HG02981 (cell line): Measurements from ENCODE around the gene DZIP1.
"Not testable (repeated sequence)": the region's sequence is repeated elsewhere in the genome, so short reads cannot be mapped to it uniquely, and the experiment has no call there.

ENCODE experiments used
- ATAC-seq: cut with Tn5 transposase; IDR thresholded peaks from one replicate; pipeline ENCODE4 v1.9.1; 2021; ENCODE audit warnings: mild to moderate bottlenecking, moderate library complexity; ENCODE audit not compliant: unreplicated experiment

DZIP1 gene

DNA sequence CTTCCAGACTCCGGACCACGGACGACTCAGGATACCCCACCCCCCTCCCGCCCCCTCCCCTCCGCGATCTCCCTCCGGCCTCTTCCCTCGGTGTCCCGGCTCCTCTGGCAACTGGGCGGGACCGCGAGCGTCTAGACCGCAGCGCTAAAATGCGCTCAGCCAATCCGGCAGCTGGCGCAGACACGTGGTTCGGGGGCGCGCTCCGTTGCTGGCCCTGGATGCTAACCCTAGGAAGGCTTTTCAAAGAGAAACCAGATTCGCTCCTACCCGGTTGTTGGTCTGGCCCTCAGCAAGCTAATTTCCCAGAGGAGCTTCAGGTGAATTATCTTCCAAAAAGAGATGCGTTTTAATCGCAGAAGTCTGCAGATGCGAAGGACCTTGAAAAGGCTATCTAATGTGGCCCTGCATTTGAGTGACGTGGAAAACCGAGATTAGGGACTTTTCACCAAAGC, at the start of gene DZIP1:
Gene DZIP1, minus strand, starts transcription at position 106 of the 452 bp plus-strand sequence. CDS start 2,677 bp downstream, outside the sequence.
- ATAC-seq = no peak

- ATAC-seq = not testable (repeated sequence)
Measured at GRCh38 chr13:95690986-95691385, 46.5 kb upstream of the DZIP1 start.

DNA sequence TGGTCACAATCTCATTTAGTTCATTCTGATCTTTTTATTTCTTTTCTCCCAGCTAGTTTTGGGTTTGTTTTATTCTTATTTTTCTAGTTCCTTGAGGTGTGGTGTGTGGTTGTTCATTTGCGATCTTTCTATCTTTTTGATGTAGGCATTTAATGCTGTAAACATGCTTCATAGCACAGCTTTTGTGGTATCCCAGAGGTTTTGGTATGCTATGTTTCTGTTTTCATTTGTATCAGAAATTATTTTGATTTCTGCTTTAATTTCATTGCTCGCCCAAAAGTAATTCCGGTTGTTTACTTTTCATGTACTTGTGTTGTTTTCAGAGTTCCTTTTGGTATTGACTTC, 45.0 kb upstream of the DZIP1 start:
- no peak for ATAC-seq

- not testable (repeated sequence) for ATAC-seq
Measured at GRCh38 chr13:95684960-95685359, 40.5 kb upstream of the DZIP1 start.

- ATAC-seq = no peak
Measured at GRCh38 chr13:95684418-95684817, 39.9 kb upstream of the DZIP1 start.

DNA sequence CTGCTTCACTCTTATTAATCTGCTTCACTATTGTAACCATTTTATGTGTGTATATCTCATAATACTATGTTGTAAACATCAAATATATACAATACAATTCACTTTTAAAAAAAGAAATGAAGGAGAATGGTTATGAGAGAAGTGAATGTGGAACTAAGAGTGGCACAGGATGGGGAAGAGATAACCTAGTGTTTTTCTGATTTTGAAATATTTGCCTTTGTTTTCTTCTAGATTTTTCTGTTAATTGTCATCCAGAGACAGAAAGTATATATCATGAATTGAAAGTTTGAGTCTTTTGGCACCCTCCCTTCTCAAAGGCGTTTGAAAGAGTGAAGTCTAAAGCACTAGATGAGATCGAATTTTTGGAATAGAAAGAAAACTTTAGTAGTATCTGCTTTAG, 35.2 kb upstream of the DZIP1 start:
- ATAC-seq = no peak

DNA sequence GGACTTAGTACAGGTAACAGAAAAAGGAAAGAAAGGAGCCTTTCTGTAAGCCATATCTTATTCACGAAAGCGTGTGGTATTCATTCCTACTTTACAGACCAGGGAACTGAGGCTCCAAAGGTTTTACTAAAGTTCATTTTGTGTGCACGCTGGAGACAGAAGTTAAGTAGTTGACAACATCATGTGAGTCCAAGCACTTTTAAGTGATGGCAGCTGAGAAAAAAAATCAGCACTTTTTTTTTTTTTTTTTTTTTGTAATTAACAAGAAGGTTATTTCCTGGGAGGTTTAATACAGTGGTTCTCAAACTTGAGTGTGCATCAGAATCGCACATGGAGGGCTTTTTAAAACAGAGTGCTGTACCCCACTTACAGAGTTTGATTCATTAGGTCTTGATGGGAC, 34.5 kb upstream of the DZIP1 start:
- ATAC-seq = no peak

GRCh38 chr13:95677564-95678266, 33.2 kb upstream of the DZIP1 start:
- peak; percentile 3 for ATAC-seq

DNA sequence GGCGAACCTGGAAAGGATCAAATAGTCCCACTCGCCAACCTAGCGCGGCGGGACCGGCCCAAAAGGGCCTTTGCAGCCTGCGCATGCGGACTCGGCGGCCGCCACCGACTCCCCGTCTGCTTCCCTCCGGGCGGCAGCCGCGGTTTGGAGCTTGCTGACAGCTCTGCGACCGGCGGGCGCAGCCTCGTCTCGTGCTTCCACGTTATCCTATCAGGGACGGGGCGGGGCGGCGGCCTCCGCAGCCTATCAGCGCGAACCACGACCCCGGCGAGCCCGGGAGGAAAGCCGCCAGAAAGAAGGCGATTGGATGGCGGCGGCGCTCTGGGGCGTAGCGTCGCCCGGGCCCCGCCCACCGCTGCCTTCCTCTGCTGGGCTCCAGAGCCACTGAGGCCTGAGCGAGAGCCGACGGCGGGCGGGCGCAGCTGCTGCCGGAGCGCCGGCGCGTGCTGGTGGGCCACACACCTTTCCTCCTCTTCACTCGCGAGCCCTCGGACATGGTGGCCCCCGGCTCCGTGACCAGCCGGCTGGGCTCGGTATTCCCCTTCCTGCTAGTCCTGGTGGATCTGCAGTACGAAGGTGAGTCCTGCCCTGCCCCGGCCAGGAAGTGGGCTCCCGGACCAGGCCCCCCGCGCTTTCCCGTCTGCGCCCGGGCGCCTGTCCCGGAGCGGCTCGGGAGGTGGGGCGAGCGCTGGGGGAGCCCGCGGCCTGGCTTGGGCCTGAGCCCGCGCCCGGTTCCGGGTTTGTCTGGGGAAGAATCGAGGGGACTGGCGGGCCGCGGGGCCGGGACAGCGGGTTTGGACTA, 32.5 kb upstream of the DZIP1 start, which contains the start of gene DNAJC3:
Gene DNAJC3, plus strand, starts transcription at position 378 of the 802 bp plus-strand sequence. Its CDS starts 117 bp downstream, at position 495.
- ATAC-seq = peak; percentile 94

DNA sequence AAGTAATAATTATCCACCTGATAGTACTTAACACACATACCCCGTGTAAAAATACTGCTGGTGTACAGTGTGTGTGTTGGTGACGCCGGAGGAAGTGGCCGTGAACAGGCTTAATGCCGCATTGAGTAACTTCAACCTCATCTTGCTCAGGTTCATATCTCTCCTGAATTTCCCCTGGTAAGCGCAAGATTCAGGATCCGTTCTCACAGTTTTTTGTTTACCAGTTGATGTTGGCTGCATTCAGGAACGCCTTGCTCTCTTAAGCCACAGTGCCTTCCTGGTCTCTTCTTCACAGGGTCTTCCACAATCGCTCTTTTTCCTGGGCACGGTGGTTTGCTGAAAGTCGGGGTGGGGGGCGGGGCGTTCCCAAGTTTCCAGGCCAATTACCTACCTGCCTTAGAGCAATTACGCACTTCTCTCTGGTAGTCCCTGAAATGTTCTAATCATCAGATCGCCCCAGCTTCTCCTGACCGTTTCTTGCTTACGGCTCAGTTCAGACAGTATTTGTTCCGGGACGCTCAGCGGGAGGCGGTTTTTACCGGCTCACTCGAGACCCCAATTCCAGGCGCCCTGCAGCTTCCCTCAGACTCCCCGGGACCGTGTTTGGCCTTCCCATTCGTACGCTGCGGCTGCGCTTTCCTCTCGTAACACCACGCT, 31.7 kb upstream of the DZIP1 start:
- ATAC-seq = peak; percentile 5

- ATAC-seq = no peak
Measured at GRCh38 chr13:95671597-95671996, 27.1 kb upstream of the DZIP1 start.

GRCh38 chr13:95667235-95667634, 22.7 kb upstream of the DZIP1 start:
- ATAC-seq = not testable (repeated sequence)

GRCh38 chr13:95660981-95661581, 16.6 kb upstream of the DZIP1 start:
- ATAC-seq = no peak

- ATAC-seq = no peak
Measured at GRCh38 chr13:95659500-95659899, 15.0 kb upstream of the DZIP1 start.

DNA sequence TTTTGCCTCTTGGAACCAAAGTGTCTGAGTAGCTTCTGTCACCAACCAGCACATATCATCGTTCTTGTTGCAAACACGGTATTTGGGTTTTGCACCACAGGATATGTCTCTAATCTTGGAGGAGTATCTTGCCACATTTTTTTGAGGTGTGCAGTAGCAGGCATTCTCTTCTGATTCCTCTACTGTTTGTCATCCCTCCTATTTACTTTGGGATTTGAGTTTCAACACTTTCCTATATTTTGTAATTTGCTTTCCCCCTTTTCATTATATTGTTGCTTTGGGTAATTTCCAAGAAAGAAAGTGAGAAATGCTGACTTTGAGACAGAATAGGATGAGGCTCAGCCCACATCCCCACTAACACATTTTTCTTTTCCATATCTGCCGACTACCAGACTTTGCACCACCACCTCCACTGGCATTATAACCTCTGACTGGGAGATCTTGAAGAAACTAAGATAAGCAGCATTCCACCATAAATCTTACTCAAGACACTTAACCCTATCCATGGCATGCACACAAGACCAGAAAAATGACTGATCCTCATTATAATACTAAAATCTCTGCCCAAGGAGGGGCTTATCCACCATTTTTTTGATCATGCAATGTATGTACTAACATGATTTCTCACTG, 12.0 kb upstream of the DZIP1 start:
- ATAC-seq = no peak

- ATAC-seq = no peak
Measured at GRCh38 chr13:95652821-95653220, 8.3 kb upstream of the DZIP1 start.

DNA sequence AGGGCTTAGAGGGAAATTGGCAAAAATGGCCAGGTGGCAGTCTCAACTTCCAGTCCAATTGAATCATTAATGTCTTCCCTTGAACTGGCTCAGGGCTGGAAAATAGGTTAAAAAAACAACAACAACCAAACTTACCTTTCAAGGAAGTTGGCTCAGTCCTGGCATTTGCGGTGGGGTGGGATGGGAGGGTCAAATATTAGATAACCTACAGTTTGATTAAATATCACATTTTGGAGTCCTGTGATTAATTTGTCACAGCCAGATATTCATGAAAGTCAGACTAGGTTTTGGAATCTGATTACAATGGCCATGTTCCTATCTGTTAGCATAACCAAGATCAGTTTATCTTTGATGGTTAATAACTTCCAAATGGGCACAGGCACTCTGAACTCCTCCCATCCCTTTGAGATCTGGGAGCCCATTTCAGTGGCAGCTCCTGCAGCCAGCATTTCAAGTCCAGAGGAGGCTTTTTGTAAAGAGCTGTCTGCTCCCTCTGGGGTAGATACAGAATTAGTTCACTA, 7.8 kb upstream of the DZIP1 start:
- ATAC-seq = no peak

GRCh38 chr13:95650696-95651095, 6.2 kb upstream of the DZIP1 start:
- no peak for ATAC-seq

DNA sequence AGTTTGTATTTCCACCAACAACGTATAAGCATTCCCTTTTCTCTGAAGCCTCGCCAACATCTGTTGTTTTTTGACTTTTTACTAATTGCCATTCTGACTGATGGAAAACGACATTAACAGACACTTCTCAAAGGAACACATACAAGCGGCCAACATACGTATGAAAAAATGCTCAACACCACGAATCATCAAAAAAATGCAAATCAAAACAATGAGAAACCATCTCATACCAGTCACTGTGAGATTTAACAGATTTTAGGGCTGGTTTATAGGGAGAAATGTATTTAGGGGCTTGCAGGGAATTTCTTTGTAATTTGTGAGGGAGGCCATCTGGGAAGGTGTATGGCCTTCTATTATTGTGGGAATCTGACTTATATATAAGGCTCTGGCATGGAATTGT, 2.8 kb upstream of the DZIP1 start:
- ATAC-seq = no peak

- no peak for ATAC-seq
Measured at GRCh38 chr13:95643936-95644598, 439 bp downstream of the DZIP1 start.
